HG03108 (cell line): Measurements from ENCODE around the gene UBE2H.

Experiments
- ATAC-seq: cut with Tn5 transposase; IDR thresholded peaks from one replicate; pipeline ENCODE4 v1.9.1; 2021; ENCODE audit warnings: moderate library complexity; ENCODE audit not compliant: unreplicated experiment

Gene UBE2H

DNA sequence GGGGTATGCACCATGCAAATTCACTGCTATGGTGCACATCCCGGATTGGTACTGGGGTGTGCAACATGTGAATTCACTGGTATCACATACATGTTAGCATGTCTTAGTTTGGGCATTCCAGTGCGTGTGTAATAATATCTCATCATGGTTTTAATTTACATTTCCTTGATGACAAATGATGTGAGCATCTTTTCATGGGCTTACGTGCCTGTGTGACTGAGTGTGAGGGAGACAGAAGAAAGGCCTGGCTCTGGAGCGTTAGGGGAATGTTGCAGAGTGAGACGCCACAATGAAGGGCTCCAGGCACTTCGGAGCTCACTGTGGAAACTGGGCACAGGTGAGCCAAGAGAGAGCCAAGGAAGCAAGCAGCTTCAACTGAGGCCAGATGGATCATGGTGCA, 162.6 kb downstream of the UBE2H start:
- ATAC-seq = no peak

GRCh38 chr7:129789652-129790051, 163.1 kb downstream of the UBE2H start:
- no peak for ATAC-seq

DNA sequence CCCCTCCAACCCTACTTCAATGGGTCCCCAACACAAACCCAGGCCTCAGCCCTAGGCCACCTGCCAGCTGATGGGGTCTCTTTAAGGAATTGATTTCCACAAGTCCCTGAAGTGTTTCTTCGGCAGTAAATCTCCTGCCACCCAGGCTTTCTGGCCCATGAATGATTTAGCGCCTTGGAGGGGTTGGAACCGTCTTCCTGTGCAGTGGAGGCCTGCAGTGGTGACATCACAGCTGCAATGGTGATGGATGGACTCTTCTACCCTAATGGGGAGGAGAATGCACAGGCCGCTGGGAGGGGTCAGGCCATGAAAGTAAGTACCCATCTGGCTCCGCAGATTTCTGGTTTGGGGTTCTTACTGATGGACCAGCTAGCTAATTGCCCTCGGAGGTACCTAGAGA, 163.8 kb downstream of the UBE2H start:
- ATAC-seq = no peak

- ATAC-seq = no peak
Measured at GRCh38 chr7:129786825-129787563, 165.8 kb downstream of the UBE2H start.

DNA sequence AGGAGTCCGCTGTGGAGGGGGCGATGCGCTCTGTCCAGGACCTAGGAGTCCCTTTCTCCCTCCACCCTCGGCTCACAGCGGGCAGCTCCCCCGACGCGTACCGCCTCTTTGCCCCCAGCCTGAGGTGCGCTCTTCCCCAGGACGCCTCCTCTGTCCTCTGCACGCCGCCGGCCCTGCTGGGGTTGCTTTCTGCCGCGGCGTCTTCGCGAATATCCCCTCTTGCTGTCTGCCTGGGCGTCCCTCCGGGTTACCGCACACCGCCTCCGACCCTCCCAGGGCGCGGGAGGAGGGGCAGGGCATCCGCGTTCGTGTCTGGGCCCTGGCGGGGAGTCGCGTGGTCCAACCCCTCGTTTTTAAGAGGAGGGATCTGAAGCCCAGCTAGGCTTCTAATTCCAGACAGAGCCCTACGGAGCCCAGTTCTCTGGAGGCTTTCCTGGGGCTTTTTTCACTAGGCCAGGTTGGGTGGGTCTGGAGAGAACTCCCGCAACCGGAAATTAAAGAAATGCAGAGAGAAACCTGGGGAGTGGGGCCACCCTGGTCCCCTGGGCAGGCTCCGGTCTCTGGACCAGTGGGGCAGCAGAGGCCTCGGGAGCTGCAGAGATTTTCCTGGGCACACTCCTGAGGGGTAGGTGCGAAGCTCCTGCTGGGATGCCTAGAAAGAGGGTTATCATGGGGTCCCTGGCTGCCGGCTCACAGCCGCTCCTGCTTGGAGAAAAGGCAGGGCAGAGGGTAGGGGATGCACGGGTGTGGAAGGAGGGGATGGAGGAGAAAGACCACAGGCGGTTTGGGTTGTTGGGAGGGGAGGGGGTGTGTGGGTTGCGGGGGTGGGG, 166.9 kb downstream of the UBE2H start:
- ATAC-seq = no peak

DNA sequence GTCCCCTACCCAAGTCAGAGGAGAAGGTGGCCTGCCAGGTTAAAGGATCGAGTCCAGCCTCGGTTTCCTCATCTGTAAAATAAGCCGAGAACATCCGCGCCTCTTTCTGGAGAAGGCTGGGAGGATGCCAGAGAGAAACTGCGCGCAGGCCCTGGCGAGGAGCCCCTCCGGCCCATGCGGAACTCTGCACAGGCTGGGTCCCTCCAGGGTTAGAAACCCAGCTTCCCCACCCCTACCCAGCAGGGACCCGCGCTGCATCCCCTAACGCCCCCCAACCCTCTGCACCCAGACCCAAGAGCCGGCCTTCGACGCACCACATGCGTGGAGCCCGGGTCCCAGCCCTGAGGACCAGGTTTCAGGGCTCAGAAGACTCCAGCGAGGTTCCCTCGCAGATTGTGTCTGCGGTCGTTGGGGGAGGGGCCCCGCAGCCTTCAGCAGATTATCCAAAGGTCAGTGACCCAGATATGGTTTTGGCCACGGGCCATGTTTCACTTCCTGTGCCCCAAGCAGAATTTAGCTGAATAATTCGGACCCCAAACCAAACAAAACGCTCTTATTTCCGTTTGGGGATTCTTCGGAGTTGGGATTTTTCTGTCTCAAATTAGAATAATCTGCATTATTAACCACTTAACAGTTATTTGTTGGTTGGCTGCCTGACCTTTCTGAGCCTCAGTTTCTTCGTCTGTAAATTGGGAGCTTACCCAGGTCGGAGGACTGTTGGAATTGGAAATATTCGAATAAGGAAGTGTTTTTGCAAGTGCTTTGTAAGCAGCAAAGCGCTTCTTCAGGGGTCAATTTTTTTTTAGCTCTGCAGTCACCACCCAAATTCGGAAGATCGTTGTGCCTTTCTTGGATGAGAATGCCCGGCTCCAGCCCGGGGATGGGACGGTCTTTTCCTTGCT, 167.7 kb downstream of the UBE2H start:
- no peak for ATAC-seq

- ATAC-seq = no peak
Measured at GRCh38 chr7:129784437-129784782, 168.3 kb downstream of the UBE2H start.

DNA sequence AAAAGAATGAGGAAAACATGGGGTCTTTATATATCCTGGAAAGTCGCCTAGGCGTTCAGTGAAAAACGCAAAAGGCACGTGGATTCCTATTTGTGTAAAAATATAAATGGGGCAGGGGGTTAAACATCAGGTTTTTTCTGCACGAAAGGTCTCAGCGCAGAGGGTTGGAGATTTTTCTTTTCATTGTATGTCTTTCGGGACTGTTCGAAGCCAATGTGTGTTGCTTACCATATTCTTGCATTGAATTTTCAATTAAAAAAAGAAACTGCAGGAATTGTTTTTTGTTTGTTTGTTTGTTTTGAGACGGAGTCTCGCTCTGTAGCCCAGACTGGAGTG, 169.2 kb downstream of the UBE2H start:
- no peak for ATAC-seq

- no peak for ATAC-seq
Measured at GRCh38 chr7:129782818-129783583, 169.8 kb downstream of the UBE2H start.

DNA sequence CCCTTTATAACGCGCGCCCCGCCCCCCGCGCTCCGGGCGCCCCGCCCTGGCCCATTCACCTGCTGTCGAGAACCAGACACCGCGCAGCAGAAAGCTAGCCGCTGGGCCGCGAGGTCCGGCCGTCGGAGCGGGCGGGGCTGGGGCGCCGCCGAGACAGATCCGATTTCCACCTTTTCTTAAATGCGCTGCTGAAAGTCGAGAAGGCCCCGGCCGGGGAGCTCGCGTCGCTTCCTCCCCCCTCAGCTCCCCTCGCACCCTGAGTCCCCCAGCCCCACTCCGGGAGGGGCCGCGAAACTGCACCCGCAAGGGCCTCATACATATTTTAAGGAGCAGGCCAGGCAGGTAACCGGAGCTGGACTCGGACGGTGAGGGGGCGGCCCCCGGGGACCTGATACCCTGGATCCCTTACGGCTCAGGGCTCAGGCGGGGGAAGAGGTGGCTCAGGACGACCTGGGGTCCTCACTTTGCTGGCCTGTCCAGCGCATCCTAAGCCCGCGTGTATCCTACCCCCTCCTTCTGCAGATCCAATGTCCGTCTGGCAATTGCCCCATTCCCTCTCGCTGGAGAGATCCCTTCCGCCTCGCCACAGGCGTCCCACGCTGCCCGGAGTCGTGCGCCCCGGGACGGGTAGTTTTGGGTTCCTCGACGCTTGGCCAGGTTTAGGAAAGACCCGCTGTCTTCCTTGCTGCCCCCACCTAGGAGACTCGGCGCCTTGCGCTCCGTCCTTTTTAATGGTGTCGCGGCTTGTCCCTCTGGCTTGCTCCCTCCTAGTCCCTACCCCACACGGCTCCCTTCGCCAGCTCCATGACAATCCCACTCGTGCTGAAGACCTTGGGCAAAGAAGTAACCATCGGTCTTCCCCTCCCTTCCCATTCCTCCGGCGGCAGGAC, 170.6 kb downstream of the UBE2H start:
- no peak for ATAC-seq

GRCh38 chr7:129780974-129781927, 171.5 kb downstream of the UBE2H start:
- ATAC-seq = no peak
